ENCODE data around the gene MYLK. TPM values are rescaled to one million over a fixed set of nuclear protein-coding genes. Genes with fewer than 3 reads are reported as not detected.

MYLK gene
- total RNA-seq, 1 donor from 2014 or later, result 24.3 TPM

- DNase-seq (ENCODE audit: low read depth, low spot score), result no peak
These were observed 7.3 kb downstream of the MYLK start for GRCh38 chr3:123876858-123877257.

- no peak for DNase-seq (ENCODE audit: low read depth, low spot score)
These were observed 11.5 kb downstream of the MYLK start for GRCh38 chr3:123872621-123873020.

DNA sequence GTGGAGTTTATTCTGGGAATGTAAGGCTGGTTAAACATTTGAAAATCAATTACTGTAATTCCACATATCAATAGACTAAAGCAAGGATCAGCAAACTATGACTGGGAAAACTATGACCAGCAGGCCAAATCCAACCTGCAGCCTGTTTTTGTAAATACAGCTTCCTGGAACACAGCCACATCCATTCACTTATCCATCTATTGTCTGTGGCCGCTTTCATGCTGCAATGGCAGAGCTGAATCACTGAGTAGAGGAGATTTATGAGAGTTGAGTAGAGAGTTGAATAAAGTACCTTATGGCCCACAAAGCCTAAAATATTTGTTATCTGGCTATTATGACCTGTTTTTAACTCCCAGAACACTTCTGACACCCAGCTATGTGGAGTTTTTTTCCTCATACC lies 12.2 kb downstream of the MYLK start:
- DNase-seq (ENCODE audit: low read depth, low spot score), result no peak

- no peak for DNase-seq (ENCODE audit: low read depth, low spot score)
These were observed 14.1 kb downstream of the MYLK start for GRCh38 chr3:123870033-123870432.

- DNase-seq (ENCODE audit: low read depth, low spot score), result no peak
These were observed 15.0 kb downstream of the MYLK start for GRCh38 chr3:123869165-123869564.

DNA sequence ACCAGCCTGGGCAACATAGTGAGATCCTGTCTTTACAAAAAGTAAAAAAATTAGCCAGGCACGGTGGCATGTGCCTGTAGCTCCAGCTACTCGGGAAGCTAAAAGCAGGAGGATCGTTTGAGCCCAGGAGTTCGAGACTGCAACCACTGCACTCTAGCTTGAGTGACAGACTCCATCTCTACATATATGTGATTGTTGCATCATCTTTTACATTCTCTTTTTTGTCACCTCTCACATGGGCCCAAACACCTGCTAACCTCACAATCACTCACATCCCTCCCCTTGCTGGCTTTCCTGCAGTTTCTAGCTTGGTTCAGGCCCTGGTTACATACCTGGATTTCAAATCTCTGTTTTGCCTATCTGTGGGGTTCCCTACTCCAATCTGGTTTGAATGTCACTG lies 19.4 kb downstream of the MYLK start:
- no peak for DNase-seq (ENCODE audit: low read depth, low spot score)

DNA sequence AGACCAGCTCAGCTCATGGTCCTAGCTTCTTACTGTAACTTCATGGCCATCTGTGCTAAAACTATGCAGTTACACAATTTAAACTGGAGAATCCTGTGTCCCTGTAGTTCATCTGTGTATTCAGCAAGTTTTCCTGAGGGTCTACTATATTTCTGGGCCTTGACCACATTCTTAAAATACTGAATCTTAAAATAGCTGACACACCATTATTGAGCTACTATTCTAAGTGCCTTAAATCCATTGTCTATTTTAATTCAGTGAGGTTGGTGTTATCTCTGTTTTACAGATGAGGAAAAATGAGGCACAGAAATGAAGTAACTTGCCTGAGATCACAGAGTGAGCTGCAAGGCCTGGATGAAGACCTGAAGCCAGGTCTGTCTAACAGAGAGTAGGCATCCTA lies 22.0 kb downstream of the MYLK start:
- no peak for DNase-seq (ENCODE audit: low read depth, low spot score)

DNA sequence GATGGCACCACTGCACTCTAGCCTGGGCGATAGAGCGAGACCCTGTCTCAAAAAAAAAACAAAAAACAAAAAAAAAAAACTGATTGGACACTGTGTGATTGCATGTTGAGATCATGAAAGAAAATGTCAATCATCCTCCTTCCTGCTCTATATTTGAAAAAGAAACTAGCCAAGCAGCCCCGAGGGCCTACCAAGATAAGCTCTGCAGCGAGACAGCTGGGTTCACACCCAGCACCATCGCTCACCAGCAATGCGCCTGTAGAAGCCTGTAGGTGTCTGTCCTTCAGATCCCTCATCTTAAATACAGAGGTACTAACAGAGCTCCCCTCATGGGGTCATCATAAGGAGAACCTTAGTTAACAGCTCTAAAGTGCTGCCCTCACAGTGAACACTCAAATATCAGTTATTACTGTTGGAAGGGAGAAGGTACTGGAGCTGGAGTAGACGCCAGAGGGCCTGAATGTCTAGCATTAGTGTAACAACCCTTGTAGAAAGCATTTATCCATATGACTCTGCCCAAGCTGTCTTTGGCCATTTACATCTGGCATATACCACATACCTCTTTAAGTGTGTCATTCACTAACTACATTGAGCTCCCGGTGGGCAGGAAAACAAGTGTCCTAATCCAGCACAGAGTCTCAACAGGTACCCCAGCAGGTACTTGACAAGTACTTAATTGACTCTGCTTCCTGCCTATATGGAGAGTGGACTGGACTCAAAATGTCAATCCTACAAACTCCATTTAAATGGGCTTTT lies 22.9 kb downstream of the MYLK start:
- DNase-seq (ENCODE audit: low read depth, low spot score), result no peak

DNA sequence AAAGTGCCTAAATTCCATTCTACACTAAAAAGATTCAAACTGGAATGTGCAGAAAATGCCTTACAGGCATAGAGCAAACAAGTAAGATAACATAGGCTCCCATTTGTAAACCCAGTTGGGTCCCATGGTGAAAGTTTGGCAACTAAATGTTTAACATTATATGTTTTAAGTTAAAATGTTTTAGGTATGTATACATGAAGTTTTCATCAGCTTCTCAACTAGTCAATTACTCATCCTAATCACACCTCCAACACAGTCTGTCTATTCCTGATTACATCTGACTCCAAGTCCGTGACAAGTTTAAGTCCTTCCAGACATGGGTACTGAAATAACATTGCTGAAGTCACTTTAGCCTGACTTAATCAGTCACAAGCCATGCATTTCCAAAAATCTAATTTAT lies 25.0 kb downstream of the MYLK start:
- no peak for DNase-seq (ENCODE audit: low read depth, low spot score)

DNA sequence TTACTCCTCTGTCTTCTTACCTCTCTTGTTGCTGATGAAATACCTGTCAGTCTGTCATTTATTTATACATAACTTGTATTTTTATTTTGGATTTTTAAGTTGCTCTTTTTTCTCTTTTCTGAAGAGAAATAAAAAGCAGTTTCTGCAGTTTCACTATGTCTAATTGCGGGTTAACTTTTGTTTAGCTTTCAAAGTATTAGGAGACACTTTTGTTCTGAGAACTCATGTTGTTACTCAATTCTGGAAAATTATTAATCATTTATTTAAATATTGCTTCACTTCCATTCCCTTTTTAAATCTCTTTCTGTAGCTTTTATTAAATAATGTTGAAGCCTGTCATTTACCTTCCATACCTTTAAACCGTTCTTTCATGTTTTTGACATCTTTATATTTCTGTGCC lies 29.2 kb downstream of the MYLK start:
- DNase-seq (ENCODE audit: low read depth, low spot score), result no peak

DNA sequence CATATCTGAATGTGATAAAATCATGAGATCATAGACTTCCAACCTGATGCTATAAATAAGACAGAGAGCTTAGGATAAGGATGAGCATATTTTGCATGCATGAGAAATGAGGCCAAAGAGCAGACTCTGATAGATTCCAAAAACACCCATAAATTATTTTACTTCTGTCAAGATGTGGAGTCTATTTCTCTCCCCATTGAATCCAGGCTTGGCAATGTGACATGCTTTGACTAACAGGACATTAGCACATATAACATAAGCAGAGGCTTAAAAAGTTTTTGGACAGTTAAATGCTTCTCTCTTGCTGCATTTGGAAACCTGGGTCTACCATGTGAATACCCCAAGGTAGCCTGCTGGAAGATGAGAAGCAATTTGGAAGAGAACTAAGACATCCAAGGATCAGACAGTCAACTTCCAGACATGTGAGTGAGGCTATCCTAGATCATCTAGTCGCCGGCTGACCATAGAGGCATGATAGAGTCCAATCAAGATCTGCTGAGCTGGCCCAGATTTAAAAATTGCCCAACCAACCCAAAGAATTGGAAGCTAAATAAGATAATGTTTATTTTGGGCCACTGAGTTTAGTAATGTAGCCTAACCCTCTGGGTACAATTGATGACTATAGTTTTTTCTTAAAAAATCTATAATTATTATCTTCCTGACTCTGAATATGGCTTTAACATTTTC lies 30.3 kb downstream of the MYLK start:
- DNase-seq (ENCODE audit: low read depth, low spot score), result no peak

- no peak for DNase-seq (ENCODE audit: low read depth, low spot score)
These were observed 36.9 kb downstream of the MYLK start for GRCh38 chr3:123847209-123847608.

DNA sequence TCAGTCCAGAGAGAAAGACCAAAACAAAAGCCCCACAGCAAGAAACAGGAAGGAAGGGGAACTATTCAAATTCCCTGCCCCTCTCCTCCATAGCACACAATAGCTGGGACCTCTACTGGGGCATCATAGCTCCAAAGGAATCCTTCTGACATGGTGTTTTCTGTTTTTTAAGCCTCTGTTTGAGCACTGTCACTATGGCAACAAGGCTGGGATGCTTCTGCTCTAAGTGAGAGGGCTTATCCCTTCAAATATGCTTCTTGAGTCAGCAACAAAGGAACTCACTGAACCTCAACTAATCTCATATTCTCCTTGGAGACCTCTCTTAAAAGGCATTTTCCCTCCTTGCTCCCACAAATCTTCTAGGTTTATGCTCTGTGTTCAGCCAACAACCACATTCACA lies 40.5 kb downstream of the MYLK start:
- DNase-seq (ENCODE audit: low read depth, low spot score), result no peak

DNA sequence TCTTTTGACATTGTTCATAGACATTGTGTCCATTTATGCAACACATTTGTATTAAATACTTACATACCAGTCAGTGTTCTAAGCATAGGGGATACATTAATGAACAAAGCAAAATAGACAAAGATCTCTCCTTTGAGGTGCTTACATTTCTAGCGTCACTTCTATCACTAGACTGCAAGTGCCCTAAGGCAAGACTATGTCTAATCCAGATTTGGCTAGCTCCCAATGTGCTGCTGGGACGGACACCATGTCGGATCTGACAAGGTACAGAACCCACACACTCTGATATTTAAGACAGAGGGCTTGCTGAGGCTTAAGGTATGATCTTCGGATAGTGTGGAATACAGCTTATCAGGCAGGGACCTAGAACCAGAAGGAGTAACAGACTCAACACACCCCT lies 41.4 kb downstream of the MYLK start:
- DNase-seq (ENCODE audit: low read depth, low spot score), result no peak

DNA sequence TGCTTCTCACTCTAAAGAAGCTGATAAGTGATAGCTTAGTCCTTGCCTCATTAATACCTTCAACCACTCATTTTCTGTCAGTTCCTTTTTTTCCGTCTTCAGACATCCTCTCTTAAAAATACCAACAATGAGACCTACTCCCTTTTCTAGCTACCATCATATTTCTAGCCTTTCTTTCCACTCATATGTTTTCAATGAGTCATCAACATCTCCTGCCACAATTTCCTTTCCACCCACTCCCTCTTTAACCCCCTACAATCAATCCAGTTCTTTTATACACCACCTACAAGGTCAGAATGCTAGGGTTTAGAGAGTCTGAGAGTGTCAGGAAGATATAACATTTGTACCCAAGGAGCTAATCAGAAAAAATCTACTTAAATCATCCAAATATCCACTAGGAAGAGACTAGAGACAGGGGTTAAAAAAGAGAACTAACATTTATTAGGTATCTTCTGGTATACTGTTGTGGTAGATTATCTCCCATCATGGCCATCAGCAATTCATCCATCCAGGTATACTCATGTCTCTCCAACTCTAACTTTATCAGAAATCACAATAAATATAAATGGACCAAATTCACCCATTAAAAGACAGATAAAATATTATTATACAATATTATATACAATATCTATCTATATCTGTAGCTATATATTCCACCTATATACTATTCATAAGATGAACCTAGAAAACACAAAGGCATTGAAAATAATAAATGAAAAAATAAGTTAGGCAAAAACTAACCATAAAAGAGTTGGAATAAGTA lies 42.5 kb downstream of the MYLK start:
- DNase-seq (ENCODE audit: low read depth, low spot score), result no peak

- no peak for DNase-seq (ENCODE audit: low read depth, low spot score)
These were observed 43.2 kb downstream of the MYLK start for GRCh38 chr3:123840961-123841360.

GRCh38 chr3:123837858-123838257 lies 46.3 kb downstream of the MYLK start:
- DNase-seq (ENCODE audit: low read depth, low spot score), result no peak

- no peak for DNase-seq (ENCODE audit: low read depth, low spot score)
These were observed 49.5 kb downstream of the MYLK start for GRCh38 chr3:123834631-123835030.

DNA sequence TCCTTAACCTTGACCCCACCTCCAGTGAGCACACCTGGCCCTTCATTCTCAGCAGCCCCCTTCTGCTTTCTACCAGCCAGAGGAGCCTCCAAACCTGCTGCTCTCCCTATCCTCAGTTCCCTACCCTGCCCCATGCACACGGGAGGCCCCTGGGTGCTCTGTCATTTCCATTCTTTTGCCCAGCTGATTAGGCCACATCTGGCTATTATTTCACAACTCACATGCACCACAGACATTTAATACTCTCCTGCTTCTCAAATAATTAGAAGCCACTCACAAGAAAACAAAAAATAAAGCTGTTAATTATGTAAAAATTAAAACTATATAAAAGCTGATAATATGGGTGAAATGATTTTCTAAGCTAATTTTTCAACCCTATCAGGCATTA lies 50.7 kb downstream of the MYLK start:
- DNase-seq (ENCODE audit: low read depth, low spot score), result no peak

DNA sequence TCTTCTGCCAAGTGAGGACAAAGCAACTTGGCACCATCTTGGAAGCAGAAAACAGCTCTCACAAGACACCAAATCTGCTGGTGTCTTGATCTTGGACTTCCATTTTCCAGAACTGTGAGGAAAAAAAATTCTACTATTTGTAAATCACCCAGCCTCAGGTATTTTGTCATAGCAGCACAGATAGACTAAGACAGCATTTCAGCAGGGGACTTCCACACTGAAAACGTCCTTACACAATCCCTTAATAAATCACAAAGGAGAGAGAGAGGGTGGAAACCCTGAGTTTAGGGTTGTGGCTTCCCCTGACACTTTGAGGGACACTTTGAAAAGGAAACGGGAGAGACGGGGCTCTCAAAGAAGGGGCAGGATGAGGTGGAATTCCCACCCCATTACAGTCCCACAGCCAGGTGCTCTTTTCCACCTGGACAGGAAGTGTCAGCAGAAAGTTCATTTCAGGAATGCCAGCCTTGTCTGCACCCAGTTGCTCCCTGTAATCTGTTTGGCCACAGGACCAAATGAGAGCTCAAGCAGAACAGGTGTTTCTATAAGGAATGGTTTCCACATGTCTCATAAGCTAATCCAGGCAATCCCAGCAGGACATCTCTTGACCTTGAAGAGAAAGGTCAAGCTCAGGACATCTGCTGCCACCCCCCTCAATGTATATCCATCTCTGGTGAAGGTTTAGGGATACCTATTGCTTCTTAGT lies 51.3 kb downstream of the MYLK start:
- no peak for DNase-seq (ENCODE audit: low read depth, low spot score)

DNA sequence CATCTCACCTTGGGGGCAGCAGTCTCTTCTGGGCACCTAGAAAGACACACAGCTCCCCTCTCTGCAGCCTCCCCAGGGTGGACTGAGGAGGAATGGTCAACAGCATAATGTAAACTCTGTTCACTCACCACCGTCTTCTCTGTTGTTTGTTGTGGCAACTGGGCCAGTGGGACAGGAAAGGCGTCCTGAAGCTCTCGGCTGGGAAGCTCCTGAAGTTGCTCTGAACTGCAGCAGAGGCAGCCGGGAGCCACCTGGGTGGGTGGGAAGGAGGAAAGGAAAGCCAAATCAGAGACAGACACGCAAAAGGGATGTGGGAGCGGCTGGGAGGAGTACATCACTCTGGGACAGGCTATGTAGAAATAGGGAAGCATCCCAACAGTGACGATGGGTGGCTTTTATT lies 52.7 kb downstream of the MYLK start:
- DNase-seq (ENCODE audit: low read depth, low spot score), result no peak

DNA sequence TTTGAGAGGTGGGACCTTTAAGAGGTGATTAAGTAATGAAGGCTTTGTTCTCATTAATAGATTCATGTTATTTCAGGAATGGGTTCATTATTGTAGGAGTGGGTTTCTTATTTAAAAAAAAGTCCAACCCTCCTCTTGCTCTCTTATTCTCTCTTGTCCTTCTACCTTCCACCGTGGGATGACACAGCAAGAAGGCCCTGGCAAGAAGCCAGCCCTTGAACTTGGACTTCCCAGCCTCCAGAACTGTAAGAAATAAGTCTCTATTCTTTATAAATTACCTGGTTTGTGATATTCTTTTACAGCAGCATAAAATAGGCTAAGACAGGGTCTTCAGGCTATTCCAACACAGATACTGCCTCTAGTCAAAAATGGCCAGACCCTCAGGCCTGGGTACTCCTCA lies 62.2 kb downstream of the MYLK start:
- no peak for DNase-seq (ENCODE audit: low read depth, low spot score)
